Measurements from ENCODE around the gene PUM1.

DNA sequence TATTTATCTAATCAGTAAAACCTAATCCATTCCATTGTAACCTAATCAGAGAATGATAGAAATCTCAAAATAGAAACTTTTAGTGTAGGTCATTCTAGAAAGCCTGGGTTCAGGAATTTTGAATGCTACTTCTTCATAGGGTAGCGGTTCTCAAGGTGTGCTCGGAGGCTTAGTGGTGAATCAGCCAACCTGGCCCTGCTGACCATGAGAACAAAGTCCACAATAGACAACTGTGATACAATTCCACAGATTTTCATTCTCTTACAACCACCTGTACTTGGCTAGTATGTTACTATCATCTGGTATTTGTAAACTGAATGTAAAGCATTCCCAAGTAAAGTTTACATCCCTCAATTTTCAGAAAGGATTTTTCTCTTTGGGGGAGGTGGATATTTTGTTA, 7.5 kb upstream of the PUM1 start:
- TF ChIP-seq CTCF (IDR thresholded peaks at IDR 0.05) (no peak), POLR2A (IDR thresholded peaks at IDR 0.05) (no peak), EP300 (IDR thresholded peaks at IDR 0.05) (no peak)
